SKM-1 (cell line): Measurements from ENCODE around the gene YBX3.
"Not testable (repeated sequence)": the region's sequence is repeated elsewhere in the genome, so short reads cannot be mapped to it uniquely, and the experiment has no call there.

Experiments used
- DNase-seq: peaks from one replicate; lab custom pipeline; 2025; ENCODE audit not compliant: unreplicated experiment; lab: John Stamatoyannopoulos, UW

The YBX3 gene

DNA sequence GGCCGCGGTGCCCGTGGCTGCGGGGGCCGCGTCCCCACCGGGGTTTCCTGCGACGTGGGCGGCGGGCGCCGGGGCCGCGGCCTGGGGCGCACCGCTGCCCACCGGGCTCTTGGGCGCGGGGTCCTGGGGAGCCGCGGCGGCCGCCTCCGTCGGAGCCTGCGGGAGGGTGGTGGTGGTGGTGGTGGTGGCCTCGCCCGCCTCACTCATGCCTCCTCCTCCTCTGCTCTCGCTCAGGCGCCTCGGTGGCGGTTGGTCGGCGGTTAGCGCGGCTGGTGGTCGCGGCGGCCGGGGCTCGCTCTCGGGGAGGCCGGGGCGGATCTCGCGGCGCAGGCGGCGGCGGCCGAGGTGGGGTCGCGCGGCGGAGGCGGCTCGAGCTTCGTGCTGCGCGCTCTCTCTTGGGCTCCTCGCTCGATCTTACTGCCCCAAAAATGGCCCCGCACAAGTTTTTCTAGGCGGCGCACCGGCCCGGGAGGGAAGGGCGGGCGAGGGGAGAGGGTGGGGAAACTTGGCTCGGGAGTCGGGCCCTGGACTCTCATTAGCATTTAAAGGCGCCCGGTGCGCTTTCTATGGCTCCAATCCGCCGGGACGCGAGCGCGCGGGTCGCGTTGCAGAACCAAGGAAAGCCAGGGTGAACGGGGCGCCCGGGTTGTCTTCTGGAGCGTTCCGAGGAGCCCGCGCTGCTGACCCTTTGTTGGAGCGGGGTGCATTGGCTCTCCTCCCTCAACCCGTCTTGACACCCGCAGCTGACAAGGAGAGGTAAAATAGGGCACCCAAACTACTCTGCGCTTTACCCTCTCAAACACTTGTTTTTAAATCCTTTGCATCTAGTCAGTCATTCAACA lies at the start of gene YBX3:
YBX3 (minus strand) TSS at position 419 of the 842 bp plus-strand sequence; CDS start at position 207, 212 bp downstream.
- no peak for DNase-seq

DNA sequence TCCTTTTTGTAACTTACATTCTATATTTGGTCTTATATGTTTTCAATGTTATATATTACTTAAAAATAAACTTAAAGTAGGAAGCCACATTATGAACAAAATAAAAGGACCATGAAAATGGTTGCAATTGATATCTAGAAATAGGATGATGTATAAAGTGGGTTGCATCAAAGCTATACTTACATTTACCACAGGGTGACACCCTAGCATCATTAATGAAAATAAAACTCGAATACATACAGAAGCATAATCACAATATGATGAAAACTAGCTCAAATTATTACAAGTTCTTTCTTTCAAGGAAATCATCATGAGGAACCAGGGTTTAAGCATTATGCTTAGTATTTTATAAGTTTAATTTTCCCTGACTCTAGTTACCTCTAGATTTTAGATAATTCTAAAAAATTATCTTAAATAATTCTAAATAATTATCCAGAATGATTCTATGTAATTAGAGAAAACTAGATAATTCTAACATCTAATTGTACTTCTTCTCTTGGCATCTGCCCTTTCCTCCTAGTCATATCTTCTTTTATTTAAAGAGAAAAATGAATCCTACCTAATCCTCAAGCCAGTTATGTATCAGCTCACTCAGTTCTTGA lies 48.1 kb upstream of the YBX3 start:
- no peak for DNase-seq

GRCh38 chr12:10759657-10760056 lies 36.5 kb upstream of the YBX3 start:
- no peak for DNase-seq

GRCh38 chr12:10756194-10756593 lies 33.1 kb upstream of the YBX3 start:
- no peak for DNase-seq

- DNase-seq, result no peak
Observed at GRCh38 chr12:10753059-10753458, 29.9 kb upstream of the YBX3 start.

GRCh38 chr12:10750385-10750727 lies 27.2 kb upstream of the YBX3 start:
- no peak for DNase-seq

- peak; percentile 37 for DNase-seq
Observed at GRCh38 chr12:10749700-10750384, 26.7 kb upstream of the YBX3 start.

DNA sequence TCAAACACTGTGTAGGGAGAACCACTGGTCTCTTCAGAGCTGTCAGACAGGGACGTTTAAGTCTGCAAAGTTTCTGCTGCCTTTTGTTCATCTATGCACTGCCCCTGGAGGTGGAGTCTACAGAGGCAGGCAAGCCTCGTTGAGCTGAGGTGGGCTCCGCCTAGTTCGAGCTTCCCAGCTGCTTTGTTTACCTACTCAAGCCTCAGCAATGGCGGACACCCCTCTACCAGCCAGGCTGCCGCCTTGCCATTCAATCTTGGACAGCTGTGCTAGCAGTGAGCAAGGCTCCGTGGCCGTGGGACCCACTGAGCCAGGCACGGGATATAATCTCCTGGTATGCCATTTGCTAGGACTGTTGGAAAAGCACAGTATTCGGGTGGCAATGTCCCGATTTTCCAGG lies 24.6 kb upstream of the YBX3 start:
- DNase-seq, result no peak

DNA sequence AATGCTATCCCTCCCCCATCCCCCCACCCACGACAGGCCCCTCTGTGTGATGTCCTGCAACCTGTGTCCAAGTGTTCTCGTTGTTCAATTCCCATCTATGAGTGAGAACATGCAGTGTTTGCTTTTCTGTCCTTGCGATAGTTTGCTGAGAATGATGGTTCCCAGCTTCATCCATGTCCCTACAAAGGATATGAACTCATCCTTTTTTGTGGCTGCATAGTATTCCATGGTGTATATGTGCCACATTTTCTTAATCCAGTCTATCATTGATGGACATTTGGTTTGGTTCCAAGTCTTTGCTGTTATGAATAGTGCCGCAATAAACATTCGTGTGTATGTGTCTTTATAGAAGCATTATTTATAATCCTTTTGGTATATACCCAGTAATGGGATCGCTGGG lies 20.3 kb upstream of the YBX3 start:
- DNase-seq, result not testable (repeated sequence)

GRCh38 chr12:10741845-10742244 lies 18.7 kb upstream of the YBX3 start:
- DNase-seq, result peak; percentile 4

DNA sequence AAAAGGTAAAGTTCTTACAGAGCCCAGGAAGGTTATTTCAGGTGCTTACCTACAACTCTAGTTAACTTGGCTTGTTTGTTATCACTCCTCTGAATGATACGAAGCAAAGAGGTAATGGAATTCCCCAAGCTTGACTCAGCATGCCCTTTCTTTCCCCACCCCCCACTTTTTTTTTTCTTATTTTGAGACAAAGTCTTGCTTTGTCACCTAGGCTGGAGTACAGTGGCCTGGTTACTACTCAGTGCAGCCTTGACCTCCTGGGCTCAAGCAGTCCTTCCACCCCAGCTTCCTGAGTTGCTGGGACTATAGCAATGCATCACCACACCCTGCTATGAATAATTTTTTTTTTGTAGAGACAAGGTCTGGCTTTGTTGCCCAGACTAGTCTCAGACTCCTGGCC lies 17.1 kb upstream of the YBX3 start:
- DNase-seq, result no peak

DNA sequence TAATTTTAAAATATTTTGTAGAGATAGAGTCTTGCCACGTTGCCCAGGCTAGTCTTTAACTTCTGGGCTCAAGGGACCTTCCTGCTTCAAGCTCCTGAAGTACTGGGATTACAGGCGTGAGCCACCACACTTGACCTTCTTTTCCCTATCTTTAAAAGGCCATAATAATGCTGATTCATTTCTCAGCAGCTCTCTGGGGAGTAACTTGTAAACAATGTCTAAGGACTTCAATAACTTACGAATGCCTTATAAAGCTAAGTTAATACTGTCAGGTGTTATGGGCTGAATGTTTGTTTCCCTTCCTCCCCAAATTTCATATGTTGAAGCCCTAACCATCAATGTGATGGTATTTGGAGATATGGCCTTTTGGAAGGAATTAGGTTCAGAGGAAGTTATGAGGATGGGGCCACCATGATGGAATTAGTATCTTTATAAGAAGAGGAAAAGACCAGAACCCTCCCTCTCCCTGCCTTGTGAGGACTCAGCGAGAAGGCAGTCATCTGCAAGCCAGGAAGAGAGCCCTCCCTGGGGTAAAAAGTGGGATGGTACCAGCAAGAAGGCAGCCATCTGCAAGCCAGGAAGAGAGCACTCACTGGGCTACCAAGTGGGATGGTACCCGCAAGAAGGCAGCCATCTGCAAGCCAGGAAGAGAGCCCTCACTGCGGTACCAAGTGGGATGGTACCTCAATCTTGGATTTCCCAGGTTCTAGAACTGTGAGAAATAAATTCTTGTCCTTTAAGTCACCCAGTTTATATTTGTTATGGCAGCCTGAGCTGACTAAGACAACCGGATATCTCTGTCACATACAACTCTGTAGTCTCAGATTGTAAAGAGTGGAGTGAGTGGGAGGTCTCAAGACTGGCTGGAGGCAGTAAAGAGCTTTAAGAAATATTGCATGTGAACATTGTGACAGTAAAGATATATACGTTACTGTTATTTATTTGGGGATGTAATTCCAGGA lies 16.3 kb upstream of the YBX3 start:
- no peak for DNase-seq

GRCh38 chr12:10737249-10737648 lies 14.1 kb upstream of the YBX3 start:
- no peak for DNase-seq

GRCh38 chr12:10736463-10736862 lies 13.3 kb upstream of the YBX3 start:
- DNase-seq, result no peak

DNA sequence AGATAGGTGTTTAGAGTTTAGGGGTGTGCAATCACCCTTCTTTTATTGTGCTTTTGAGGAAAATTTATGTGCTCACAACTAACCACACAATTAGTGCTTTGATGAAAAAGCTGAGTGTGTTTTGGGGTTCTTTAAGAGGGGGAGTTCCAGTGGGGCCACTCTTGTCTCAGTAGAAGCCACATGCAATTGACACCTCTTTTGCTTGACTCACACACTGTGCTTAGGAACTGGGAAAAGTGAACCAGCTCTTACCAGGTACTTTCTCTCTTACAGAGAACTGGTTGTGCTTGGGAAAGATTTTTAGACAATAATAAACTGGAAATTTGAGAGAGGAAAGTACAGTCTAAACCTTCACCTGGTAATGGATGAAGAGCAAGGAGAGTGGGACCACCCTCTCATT lies 12.3 kb upstream of the YBX3 start:
- DNase-seq, result no peak

DNA sequence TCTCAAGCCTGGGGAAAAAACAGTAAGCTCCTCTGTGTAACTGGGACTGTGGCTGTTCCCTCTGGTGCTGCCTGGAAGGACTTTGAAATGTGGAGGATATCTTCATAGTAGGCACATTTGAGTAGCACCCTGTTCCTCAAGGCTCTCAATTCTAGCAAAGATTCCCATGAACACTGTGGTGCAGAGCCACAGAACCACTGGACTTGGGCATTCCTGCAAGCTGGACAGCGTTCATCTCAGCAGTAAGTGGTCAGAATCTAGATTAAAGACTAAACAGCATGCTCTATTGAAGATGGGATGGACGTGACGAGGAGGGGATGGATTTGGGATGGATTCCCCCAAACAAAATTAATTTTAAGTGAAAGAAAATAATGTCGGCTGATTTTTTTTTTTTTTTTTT lies 9.4 kb upstream of the YBX3 start:
- DNase-seq, result no peak

DNA sequence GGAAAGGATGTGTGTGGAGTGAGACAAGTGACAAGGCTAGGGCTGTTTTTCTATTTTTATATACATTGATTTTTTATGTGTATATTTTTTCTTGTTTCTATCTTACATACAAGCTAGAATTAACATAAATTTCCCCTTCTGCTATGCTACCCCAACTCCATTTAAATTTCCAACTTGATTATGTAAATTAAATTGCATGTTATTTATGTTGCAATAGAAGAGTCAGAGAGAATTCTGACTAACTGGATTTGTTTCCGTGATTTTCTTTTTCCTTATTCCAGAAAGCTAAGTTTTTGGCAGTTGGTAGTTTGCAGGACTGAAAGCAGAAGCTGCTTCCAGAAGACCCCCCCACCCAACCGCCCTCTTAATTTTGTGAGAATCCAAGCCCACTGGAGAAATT lies 8.9 kb upstream of the YBX3 start:
- no peak for DNase-seq

DNA sequence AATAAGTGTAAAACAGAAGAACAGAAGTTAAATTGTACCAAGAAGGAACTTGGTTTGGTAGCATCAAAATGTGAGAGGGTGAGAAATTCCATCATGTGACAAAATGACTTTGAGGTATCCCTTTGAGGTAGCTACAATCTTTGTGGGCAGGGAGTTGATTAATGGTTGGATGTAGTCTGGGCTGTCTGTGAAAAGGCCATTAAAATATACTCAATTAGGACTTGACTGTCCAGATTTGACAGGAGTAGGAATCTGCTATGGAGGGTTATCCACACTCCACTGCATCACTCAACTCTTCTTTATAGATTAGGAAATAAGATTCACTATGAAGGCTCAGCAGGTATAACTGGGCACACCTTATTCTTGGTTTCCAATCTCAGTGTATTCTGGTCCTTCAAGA lies 7.4 kb upstream of the YBX3 start:
- DNase-seq, result no peak

GRCh38 chr12:10728091-10728490 lies 5.0 kb upstream of the YBX3 start:
- DNase-seq, result no peak

- DNase-seq, result no peak
Observed at GRCh38 chr12:10726945-10727344, 3.8 kb upstream of the YBX3 start.

DNA sequence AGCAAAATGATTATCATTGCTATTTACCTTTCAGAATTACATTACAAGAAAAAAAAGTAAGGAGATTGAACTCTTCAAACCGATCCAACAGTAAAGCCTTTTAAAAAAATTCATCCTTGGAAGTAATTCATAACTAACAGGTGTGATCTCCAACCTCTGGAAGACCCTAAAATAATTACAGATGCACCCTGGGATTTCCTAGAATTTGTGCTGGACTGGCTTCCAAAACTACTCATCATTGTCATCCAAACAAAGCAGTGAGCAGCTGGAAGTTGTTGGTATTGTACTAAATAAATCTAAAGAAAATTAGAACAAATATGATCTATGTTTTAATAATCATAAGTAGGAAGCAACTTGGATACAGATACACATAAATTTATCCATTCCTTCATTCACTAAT lies 1.9 kb upstream of the YBX3 start:
- no peak for DNase-seq
